K562 (cell line): Measurements from ENCODE around the gene HRG. TPM values are rescaled to one million over a fixed set of nuclear protein-coding genes. Genes with fewer than 3 reads are reported as not detected.

Source experiments
- ATAC-seq: fragments of 200-7000 bp; cut with Tn5 transposase; 3 replicates; pipeline ENCODE4 v1.9.1; 2020; ENCODE audit warnings: moderate library complexity
- BruUV-seq: library from RNA; stranded (reverse); fragments of 400-500 nt; replicated peaks from 2 replicates; lab custom pipeline; 2021; lab: Mats Ljungman, UMichigan
- CTCF ChIA-PET: fragments of 300-600 bp; formaldehyde crosslinking; extraction: SDS; loops from one replicate; lab custom pipeline; 2021; ENCODE audit warnings: low intra/inter-chr PET ratio; lab: Yijun Ruan, JAX
- POLR2A ChIA-PET: fragments of 300-600, 350-650 bp; sonication (Branson Sonifier 250); formaldehyde crosslinking; extraction: SDS; loops from one replicate; lab custom pipeline; 2021; ENCODE audit warnings: antibody characterized with exemption, inconsistent platforms; lab: Yijun Ruan, JAX
- DNase-seq, 4 experiments: peaks; one replicate each; pipeline versions ENCODE4 v3.0.0 to v3.0.0-alpha.2; 2011 to 2018; ENCODE audit warnings: low spot score in 3 of 4, mixed read lengths in 3 of 4; ENCODE audit errors: extremely low read depth in 1 of 4
- FAIRE-seq: peaks from 2 replicates; lab custom pipeline; 2011; peaks lifted over from hg19 to GRCh38; lab: Jason Lieb, UNC
- H2AFZ ChIP-seq: 2 replicates; pipeline ENCODE4 v1.6.0; 2011; ENCODE audit warnings: low read depth, low read length, control low read depth, inconsistent platforms
- H3K27ac ChIP-seq: fragments of 200-600 bp; 3 replicates; pipeline ENCODE4 v1.8.0; 2011; ENCODE audit warnings: low read depth, mild to moderate bottlenecking, control low read depth, inconsistent platforms, low read length, moderate library complexity, mixed read lengths; ENCODE audit errors: extremely low read depth
- H3K27me3 ChIP-seq, 2 experiments: fragments of 300-600 bp in 1 of 2; 2 replicates in 1 of 2; 3 replicates in 1 of 2; pipeline versions ENCODE4 v1.6.0 to v1.8.0; 2011; ENCODE audit warnings: inconsistent platforms in 2 of 2, low read length in 2 of 2, mild to moderate bottlenecking in 1 of 2, mixed read lengths in 1 of 2, moderate library complexity in 1 of 2; ENCODE audit not compliant: control insufficient read depth in 2 of 2, insufficient read depth in 2 of 2
- H3K36me3 ChIP-seq: fragments of 300-600 bp; 3 replicates; pipeline ENCODE4 v1.8.0; 2011; ENCODE audit warnings: mild to moderate bottlenecking, low read length, inconsistent platforms; ENCODE audit not compliant: control insufficient read depth, insufficient read depth
- H3K4me1 ChIP-seq, 2 experiments: fragments of 200-600 bp in 1 of 2; replicated peaks in 1 of 2; 2 replicates in 1 of 2; 3 replicates in 1 of 2; pipeline versions ENCODE4 v1.5.1 to v1.8.0; 2011; ENCODE audit warnings: inconsistent platforms in 2 of 2, low read length in 2 of 2, mild to moderate bottlenecking in 1 of 2, mixed read lengths in 1 of 2, moderate library complexity in 1 of 2; ENCODE audit not compliant: control insufficient read depth in 2 of 2, insufficient read depth in 2 of 2
- H3K4me2 ChIP-seq: 2 replicates; pipeline ENCODE4 v1.6.1; 2011; ENCODE audit warnings: low read length, control low read depth, inconsistent platforms, mixed read lengths; ENCODE audit not compliant: insufficient read depth
- H3K4me3 ChIP-seq: fragments of 200-600 bp; sonication (generic), shearing (Covaris generic); 2 replicates; pipeline ENCODE4 v1.5.1; 2016; ENCODE audit warnings: control low read depth, inconsistent platforms
- H3K79me2 ChIP-seq: fragments of 200-600 bp; 3 replicates; pipeline ENCODE4 v1.8.0; 2011; ENCODE audit warnings: low read length, inconsistent platforms; ENCODE audit not compliant: control insufficient read depth, insufficient read depth
- H3K9ac ChIP-seq, 2 experiments: 2 replicates each; pipeline versions ENCODE4 v1.6.0 to v1.6.1; 2011; ENCODE audit warnings: low read depth in 2 of 2, low read length in 2 of 2, control low read depth in 1 of 2, inconsistent platforms in 1 of 2, mild to moderate bottlenecking in 1 of 2, mixed read lengths in 1 of 2; ENCODE audit not compliant: insufficient read depth in 1 of 2
- H3K9me1 ChIP-seq: one replicate; pipeline ENCODE4 v1.6.0; 2011; ENCODE audit warnings: inconsistent platforms, mild to moderate bottlenecking, low read length, moderate library complexity; ENCODE audit not compliant: control insufficient read depth, insufficient read depth
- H3K9me3 ChIP-seq: replicated peaks from 2 replicates; pipeline ENCODE4 v1.5.1; 2011; ENCODE audit warnings: low read depth, low read length, inconsistent platforms; ENCODE audit not compliant: control insufficient read depth, insufficient read depth
- H4K20me1 ChIP-seq: replicated peaks from 2 replicates; pipeline ENCODE4 v1.6.1; 2011; ENCODE audit warnings: low read length, inconsistent platforms, mixed read lengths; ENCODE audit not compliant: control insufficient read depth, insufficient read depth
- NFIX ChIP-seq: fragments of 250-450 bp; sonication (Bioruptor Pico); IDR thresholded peaks from 2 replicates; pipeline ENCODE4 v1.4.0; 2020; ENCODE audit warnings: low read depth, mild to moderate bottlenecking, moderate library complexity
- PHF20 ChIP-seq: fragments of 450-650 bp; IDR thresholded peaks from 2 replicates; pipeline ENCODE4 v1.6.1; 2018; ENCODE audit not compliant: partially characterized antibody
- RFX7 ChIP-seq: fragments of 250-450 bp; sonication (Bioruptor Pico); IDR thresholded peaks from 2 replicates; pipeline ENCODE4 v1.5.1; 2021; ENCODE audit warnings: mild to moderate bottlenecking
- SREBF1 ChIP-seq: fragments of 150-350 bp; IDR thresholded peaks from 2 replicates; pipeline ENCODE4 v1.6.1; 2014; ENCODE audit warnings: antibody characterized with exemption, low read depth, low read length, borderline replicate concordance
- TOE1 ChIP-seq, 2 experiments: fragments of 450-650 bp in 1 of 2; sonication (generic) in 1 of 2; formaldehyde crosslinking in 1 of 2; IDR thresholded peaks; 2 replicates each; pipeline versions ENCODE4 v1.7.1 to v1.8.0; 2016 to 2022; ENCODE audit warnings: borderline replicate concordance in 2 of 2, mild to moderate bottlenecking in 2 of 2, antibody characterized with exemption in 1 of 2, inconsistent platforms in 1 of 2, low read depth in 1 of 2, missing genetic modification reagents in 1 of 2, moderate library complexity in 1 of 2
- YY1 ChIP-seq, 3 experiments: IDR thresholded peaks; 2 replicates each; pipeline ENCODE4 v1.6.1; 2011; ENCODE audit warnings: low read length in 2 of 3, mild to moderate bottlenecking in 2 of 3, moderate library complexity in 2 of 3, borderline replicate concordance in 1 of 3, control low read depth in 1 of 3, low read depth in 1 of 3; ENCODE audit not compliant: insufficient read depth in 3 of 3, insufficient replicate concordance in 2 of 3, control insufficient read depth in 1 of 3, insufficient read length in 1 of 3; ENCODE audit errors: extremely low read depth in 1 of 3
- ZBED1 ChIP-seq: IDR thresholded peaks from 2 replicates; pipeline ENCODE4 v1.6.1; 2014
- ZFP36 ChIP-seq: fragments of 150-350 bp; IDR thresholded peaks from 2 replicates; pipeline ENCODE4 v1.6.1; 2018; ENCODE audit warnings: low read length, low read depth; ENCODE audit not compliant: partially characterized antibody
- ZNF41 ChIP-seq: fragments of 250-450 bp; sonication (Bioruptor Pico); conservative IDR thresholded peaks from 2 replicates; pipeline ENCODE4 v1.4.0; 2020; ENCODE audit warnings: mild to moderate bottlenecking
- ZNF77 ChIP-seq: fragments of 250-450 bp; sonication (Bioruptor Pico); IDR thresholded peaks from 2 replicates; pipeline ENCODE4 v1.5.0; 2020
- WGBS: fragments of 100-300 bp; shearing (Covaris generic); methylation state at CpG from one replicate; pipeline ENCODE4 v1.1.6; 2016; ENCODE audit warnings: low coverage, mixed read lengths; ENCODE audit not compliant: insufficient coverage; ENCODE audit errors: missing lambda C conversion rate; 5-methylcytosine and 5-hydroxymethylcytosine counted together
- in situ Hi-C: fragments of 300-500 bp; cut with MboI; formaldehyde crosslinking; loops from 4 replicates; pipeline ENCODE4 v1.15.0; 2018; ENCODE audit warnings: inconsistent platforms, mixed read lengths
- intact Hi-C: fragments of 100-400 bp; cut with micrococcal nuclease; formaldehyde crosslinking; loops from 2 replicates; pipeline ENCODE4 v1.14.2; 2022
- polyA plus RNA-seq, 8 experiments: library from polyadenylated mRNA; depleted of rRNA in 4 of 8; stranded (reverse) in 5 of 8; unstranded in 3 of 8; fragments of >200 nt; fragmentation: Nextera tagmentation in 2 of 8; fragmentation: Illumina TruSeq in 1 of 8; extraction: Ambion mirVana in 2 of 8; extraction: Trizol in 1 of 8; gene quantifications; 2 replicates each; pipeline versions ENCODE4 v1.2.1 to v1.2.3, GENCODE V29; 2011 to 2014; ENCODE audit warnings: inconsistent platforms in 1 of 8, missing spikeins in 1 of 8
- total RNA-seq, 7 experiments: library from RNA; depleted of rRNA in 6 of 7; stranded (reverse); fragments of >200 nt in 6 of 7; fragmentation: Illumina TruSeq in 2 of 7; extraction: Trizol in 2 of 7; gene quantifications; 2 replicates each; pipeline versions ENCODE4 v1.2.1 to v1.2.3, GENCODE V29; 2011 to 2021; ENCODE audit warnings: low replicate concordance in 1 of 7
- TF ChIP-seq, protein P1 (sequence below): fragments of 250-450 bp; sonication (Bioruptor Pico); IDR thresholded peaks from 2 replicates; pipeline ENCODE4 v1.5.0; 2020; ENCODE audit warnings: mild to moderate bottlenecking

The HRG gene
- total and polyA plus RNA-seq, 9 of the 15 experiments (the other 6 are each of a cell fraction or from before 2014, with no cell fraction given) = not detected

DNA sequence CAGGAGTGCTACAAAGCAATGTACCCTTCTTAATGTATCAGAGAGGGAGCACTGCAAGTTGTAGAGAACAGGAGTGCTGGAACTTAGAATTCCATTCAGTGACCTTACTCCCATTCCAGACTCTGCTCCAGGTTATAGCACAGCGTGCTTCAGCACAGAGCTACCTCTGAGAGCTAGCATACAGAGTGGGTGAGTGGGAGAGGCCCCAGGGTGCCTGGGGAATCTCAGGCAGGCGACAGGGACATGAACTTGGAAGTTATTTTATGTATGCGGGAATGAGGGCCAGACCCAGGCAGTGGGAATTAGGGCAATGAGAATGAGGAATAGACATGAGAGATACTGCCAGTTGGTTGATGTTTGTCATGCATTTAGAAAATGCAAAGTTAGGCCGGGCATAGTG, 47.7 kb downstream of the HRG start (continued):
- TF ChIP-seq ZFP36 (no peak), TOE1 (IDR thresholded peaks at IDR 0.05; ENCODE audit: borderline replicate concordance) (no peak), TOE1 (CRISPR knock-in tag; IDR thresholded peaks at IDR 0.05; ENCODE audit: borderline replicate concordance, low read depth) (no peak), NFIX (CRISPR knock-in tag) (no peak)

DNA sequence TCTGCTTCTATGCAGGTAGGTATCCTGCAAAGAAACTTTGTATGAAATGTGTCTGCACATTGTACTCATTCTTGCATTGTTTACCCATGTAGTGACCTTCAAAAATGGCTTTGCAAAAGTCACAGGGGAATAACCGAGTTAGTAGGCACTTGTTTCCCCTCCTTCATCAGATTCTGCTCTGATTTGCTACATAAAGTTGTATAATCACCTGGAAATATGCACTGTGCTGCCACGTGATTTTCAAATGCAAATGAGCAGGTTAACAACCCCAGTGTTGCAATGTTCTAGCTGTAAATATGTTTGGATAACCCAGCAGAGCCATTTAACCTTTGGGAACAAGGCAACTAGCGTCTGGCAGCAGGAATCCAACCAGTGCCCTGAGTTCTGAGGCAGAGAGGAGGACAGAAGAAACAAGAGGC, 51.2 kb downstream of the HRG start, which contains the start of gene KNG1:
Gene KNG1, plus strand, starts transcription at position 321 of the 419 bp plus-strand sequence. CDS start 184 bp downstream, outside the sequence.
- Histone ChIP-seq H3K4me3 (no peak within 1 kb of the TSS), H3K9ac (no peak within 1 kb of the TSS), H3K36me3 (no peaks in the 10 kb centered on the region), H3K27me3 (peaks cover 5 to 11% of the 10 kb centered on the region in 2 experiments; a peak in 4 of 5 replicates), H2AFZ (no peak within 1 kb of the TSS), H3K4me1 (no peaks in the 10 kb centered on the region; a peak in 1 of 5 replicates), H3K9me3 (no peaks in the 10 kb centered on the region), H4K20me1 (no peaks in the 10 kb centered on the region; the same call in 1 of the 2 replicates), H3K27ac (no peak within 1 kb of the TSS), H3K79me2 (no peaks in the 10 kb centered on the region), H3K9me1 (no peaks in the 10 kb centered on the region), H3K4me2 (no peak within 1 kb of the TSS)
- ChIA-PET CTCF (no interaction called here), POLR2A (interaction anchor here (1.3 kb wide), 1 partner anchor 66 kb away, joined by 5 read pairs; the partner anchor contains the start of gene EIF4A2)
- in situ Hi-C loops = no loop called here
- WGBS = 0% methylated on average over 3 of the region's 3 CpGs
- DNase-seq = no peak
- BruUV-seq = no TSS peak
- ATAC-seq = no peak
- no peak for TF ChIP-seq ZBED1
- TF ChIP-seq ZNF77 (CRISPR knock-in tag) = no peak
- TF ChIP-seq RFX7 (CRISPR knock-in tag) = no peak
- TF ChIP-seq PHF20 = no peak
- no peak for TF ChIP-seq YY1 (IDR thresholded peaks at IDR 0.05; ENCODE audit: borderline replicate concordance in 1 of 3, control insufficient read depth in 1 of 3, extremely low read depth in 1 of 3, insufficient read depth in 3 of 3, insufficient read length in 1 of 3, insufficient replicate concordance in 2 of 3, low read depth in 1 of 3, low read length in 2 of 3)
- TF ChIP-seq ZNF41 (CRISPR knock-in tag) = no peak
- TF ChIP-seq, protein P1, sequence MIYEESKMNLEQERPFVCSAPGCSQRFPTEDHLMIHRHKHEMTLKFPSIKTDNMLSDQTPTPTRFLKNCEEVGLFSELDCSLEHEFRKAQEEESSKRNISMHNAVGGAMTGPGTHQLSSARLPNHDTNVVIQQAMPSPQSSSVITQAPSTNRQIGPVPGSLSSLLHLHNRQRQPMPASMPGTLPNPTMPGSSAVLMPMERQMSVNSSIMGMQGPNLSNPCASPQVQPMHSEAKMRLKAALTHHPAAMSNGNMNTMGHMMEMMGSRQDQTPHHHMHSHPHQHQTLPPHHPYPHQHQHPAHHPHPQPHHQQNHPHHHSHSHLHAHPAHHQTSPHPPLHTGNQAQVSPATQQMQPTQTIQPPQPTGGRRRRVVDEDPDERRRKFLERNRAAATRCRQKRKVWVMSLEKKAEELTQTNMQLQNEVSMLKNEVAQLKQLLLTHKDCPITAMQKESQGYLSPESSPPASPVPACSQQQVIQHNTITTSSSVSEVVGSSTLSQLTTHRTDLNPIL (CRISPR knock-in tag) = no peak
- TF ChIP-seq SREBF1 = no peak
- no peak for FAIRE-seq
- intact Hi-C loops = no loop called here
